H1 (cell line): ENCODE data around the gene KRTAP10-2. TPM values are rescaled to one million over a fixed set of nuclear protein-coding genes. Genes with fewer than 3 reads are reported as not detected.

Experiments used
- CTCF ChIA-PET: fragments of 300-600 bp; sonication (Branson Sonifier 250); formaldehyde crosslinking; loops from one replicate; lab custom pipeline; 2021; ENCODE audit not compliant: partially characterized antibody; lab: Charles Lee
- POLR2A ChIA-PET: fragments of 300-600 bp; sonication (Branson Sonifier 250); formaldehyde crosslinking; loops from one replicate; lab custom pipeline; 2021; ENCODE audit warnings: inconsistent platforms; ENCODE audit not compliant: partially characterized antibody; lab: Charles Lee
- DNase-seq, 2 experiments: peaks; one replicate each; pipeline versions ENCODE4 v3.0.0 to v3.0.0-alpha.2; 2010 to 2022; ENCODE audit warnings: low spot score in 2 of 2, low read depth in 1 of 2, mixed read lengths in 1 of 2
- FAIRE-seq: peaks from 2 replicates; lab custom pipeline; 2011; peaks lifted over from hg19 to GRCh38; lab: Jason Lieb, UNC
- H2AFZ ChIP-seq: 2 replicates; pipeline ENCODE4 v1.8.1; 2012; ENCODE audit warnings: low read length, inconsistent platforms
- H2AK5ac ChIP-seq: 2 replicates; pipeline ENCODE4 v1.6.1; 2013; ENCODE audit warnings: low read depth, low read length
- H2BK120ac ChIP-seq: replicated peaks from 2 replicates; pipeline ENCODE3; 2013; ENCODE audit warnings: low read depth, low read length, inconsistent platforms
- H2BK12ac ChIP-seq: 2 replicates; pipeline ENCODE4 v1.6.1; 2013; ENCODE audit warnings: low read depth, low read length
- H2BK15ac ChIP-seq: 2 replicates; pipeline ENCODE4 v1.6.1; 2013; ENCODE audit warnings: low read length
- H2BK20ac ChIP-seq: 2 replicates; pipeline ENCODE4 v1.6.1; 2013; ENCODE audit warnings: low read length
- H2BK5ac ChIP-seq: 2 replicates; pipeline ENCODE4 v1.6.1; 2013; ENCODE audit warnings: low read depth, low read length
- H3K14ac ChIP-seq: 2 replicates; pipeline ENCODE4 v1.6.1; 2013; ENCODE audit warnings: inconsistent platforms; ENCODE audit not compliant: insufficient read length
- H3K18ac ChIP-seq: 2 replicates; pipeline ENCODE4 v1.6.1; 2013; ENCODE audit warnings: low read length; ENCODE audit errors: extremely low read depth
- H3K23ac ChIP-seq: 2 replicates; pipeline ENCODE4 v1.6.1; 2013; ENCODE audit warnings: inconsistent platforms; ENCODE audit not compliant: insufficient read length
- H3K23me2 ChIP-seq: 2 replicates; pipeline ENCODE4 v1.6.1; 2013; ENCODE audit warnings: low read depth, low read length
- H3K27ac ChIP-seq: 2 replicates; pipeline ENCODE4 v1.6.1; 2011; ENCODE audit warnings: low read depth, low read length, inconsistent platforms
- H3K27me3 ChIP-seq, 4 experiments: replicated peaks in 1 of 4; 1 replicate in 1 of 4; 2 replicates in 3 of 4; pipeline versions ENCODE4 v1.6.1 to v1.8.1; 2011 to 2013; ENCODE audit warnings: low read length in 3 of 4, mild to moderate bottlenecking in 3 of 4, inconsistent platforms in 2 of 4, mixed read lengths in 2 of 4, moderate library complexity in 1 of 4; ENCODE audit not compliant: control insufficient read depth in 3 of 4, insufficient read depth in 3 of 4; ENCODE audit errors: extremely low read depth in 1 of 4
- H3K36me3 ChIP-seq, 4 experiments: 2 replicates each; pipeline versions ENCODE4 v1.6.1 to v1.8.1; 2011 to 2013; ENCODE audit warnings: mild to moderate bottlenecking in 4 of 4, low read length in 3 of 4, moderate library complexity in 2 of 4, control low read depth in 1 of 4, inconsistent platforms in 1 of 4; ENCODE audit not compliant: insufficient read depth in 4 of 4, control insufficient read depth in 2 of 4
- H3K4ac ChIP-seq: replicated peaks from 2 replicates; pipeline ENCODE3; 2013; ENCODE audit warnings: low read length, low read depth, mixed read lengths, inconsistent platforms; ENCODE audit not compliant: insufficient read length
- H3K4me1 ChIP-seq, 4 experiments: replicated peaks in 1 of 4; 1 replicate in 1 of 4; 2 replicates in 3 of 4; pipeline versions ENCODE4 v1.6.1 to v1.8.1; 2011 to 2013; ENCODE audit warnings: low read length in 3 of 4, inconsistent platforms in 2 of 4, mixed read lengths in 1 of 4; ENCODE audit not compliant: insufficient read depth in 4 of 4, control insufficient read depth in 3 of 4
- H3K4me2 ChIP-seq, 2 experiments: 2 replicates each; pipeline versions ENCODE4 v1.6.1 to v1.8.1; 2011 to 2013; ENCODE audit warnings: low read depth in 2 of 2, low read length in 2 of 2, control low read depth in 1 of 2, inconsistent platforms in 1 of 2, mild to moderate bottlenecking in 1 of 2; ENCODE audit not compliant: insufficient read depth in 1 of 2
- H3K4me3 ChIP-seq, 4 experiments: fragments of 200-600, 300-600 bp in 1 of 4; sonication (generic), shearing (Covaris generic), sonication (Bioruptor Twin) in 1 of 4; 2 replicates each; pipeline versions ENCODE4 v1.5.1 to v1.8.1; 2011 to 2016; ENCODE audit warnings: low read length in 4 of 4, low read depth in 3 of 4, control low read depth in 2 of 4, inconsistent platforms in 2 of 4, mild to moderate bottlenecking in 2 of 4, mixed read lengths in 1 of 4, moderate library complexity in 1 of 4; ENCODE audit not compliant: insufficient read depth in 2 of 4; ENCODE audit errors: extremely low read depth in 1 of 4
- H3K56ac ChIP-seq: replicated peaks from 2 replicates; pipeline ENCODE3; 2013; ENCODE audit warnings: low read depth, mild to moderate bottlenecking, mixed read lengths, low read length, inconsistent platforms; ENCODE audit not compliant: insufficient read length
- H3K79me1 ChIP-seq: 2 replicates; pipeline ENCODE4 v1.6.1; 2013; ENCODE audit warnings: low read depth, low read length, control low read depth
- H3K79me2 ChIP-seq, 2 experiments: 2 replicates each; pipeline versions ENCODE4 v1.6.1 to v1.8.1; 2012 to 2013; ENCODE audit warnings: low read length in 2 of 2, mild to moderate bottlenecking in 2 of 2, inconsistent platforms in 1 of 2; ENCODE audit not compliant: insufficient read depth in 2 of 2, control insufficient read depth in 1 of 2
- H3K9ac ChIP-seq, 4 experiments: replicated peaks in 1 of 4; 1 replicate in 1 of 4; 2 replicates in 3 of 4; pipeline versions ENCODE4 v1.6.1 to v1.8.1; 2011 to 2013; ENCODE audit warnings: low read depth in 3 of 4, low read length in 3 of 4, control low read depth in 2 of 4, mild to moderate bottlenecking in 2 of 4, moderate library complexity in 2 of 4, inconsistent platforms in 1 of 4; ENCODE audit errors: extremely low read depth in 1 of 4
- H3K9me3 ChIP-seq, 2 experiments: 2 replicates each; pipeline versions ENCODE4 v1.6.1 to v1.8.1; 2012 to 2013; ENCODE audit warnings: mild to moderate bottlenecking in 2 of 2, moderate library complexity in 2 of 2, control low read depth in 1 of 2, inconsistent platforms in 1 of 2, low read depth in 1 of 2, low read length in 1 of 2, mixed read lengths in 1 of 2; ENCODE audit not compliant: insufficient read depth in 2 of 2
- H4K20me1 ChIP-seq, 2 experiments: replicated peaks in 1 of 2; 2 replicates each; pipeline versions ENCODE3 to v1.8.1; 2011 to 2013; ENCODE audit warnings: inconsistent platforms in 2 of 2, low read length in 2 of 2, mild to moderate bottlenecking in 1 of 2; ENCODE audit not compliant: insufficient read depth in 2 of 2, control insufficient read depth in 1 of 2
- H4K5ac ChIP-seq: 2 replicates; pipeline ENCODE4 v1.6.1; 2013; ENCODE audit warnings: low read length, low read depth, mixed read lengths, inconsistent platforms; ENCODE audit not compliant: insufficient read length
- H4K8ac ChIP-seq: 2 replicates; pipeline ENCODE4 v1.8.0; 2013; ENCODE audit warnings: mild to moderate bottlenecking, moderate library complexity, low read length, inconsistent platforms; ENCODE audit not compliant: insufficient read depth; ENCODE audit errors: extremely low read depth
- H4K91ac ChIP-seq: replicated peaks from 2 replicates; pipeline ENCODE3; 2013; ENCODE audit warnings: low read length, mixed read lengths, inconsistent platforms; ENCODE audit not compliant: insufficient read length
- GTF2F1 ChIP-seq: IDR thresholded peaks from 2 replicates; pipeline ENCODE4 v1.6.1; 2012; ENCODE audit warnings: low read depth, low read length, improper control_type of control experiment, borderline replicate concordance
- MAFK ChIP-seq: IDR thresholded peaks from 2 replicates; pipeline ENCODE4 v1.6.1; 2012; ENCODE audit warnings: low read depth, mild to moderate bottlenecking, improper control_type of control experiment, low read length
- NRF1 ChIP-seq: IDR thresholded peaks from 2 replicates; pipeline ENCODE4 v1.6.1; 2011; ENCODE audit warnings: mild to moderate bottlenecking, low read depth, low read length, improper control_type of control experiment
- POLR2AphosphoS5 ChIP-seq: IDR thresholded peaks from 2 replicates; pipeline ENCODE4 v1.6.1; 2011; ENCODE audit warnings: low read depth, low read length
- RAD21 ChIP-seq, 2 experiments: IDR thresholded peaks in 1 of 2; conservative IDR thresholded peaks in 1 of 2; 2 replicates each; pipeline ENCODE4 v1.6.1; 2011; ENCODE audit warnings: low read depth in 2 of 2, low read length in 2 of 2, improper control_type of control experiment in 1 of 2, inconsistent platforms in 1 of 2, mild to moderate bottlenecking in 1 of 2, moderate library complexity in 1 of 2
- RBBP5 ChIP-seq: IDR thresholded peaks from 2 replicates; pipeline ENCODE4 v1.7.1; 2012; ENCODE audit warnings: low read depth, mild to moderate bottlenecking, inconsistent platforms, low read length, moderate library complexity, borderline replicate concordance
- RNF2 ChIP-seq: fragments of 200-900, 300-1000 bp; sonication (generic); IDR thresholded peaks from 2 replicates; pipeline ENCODE4 v1.7.1; 2016; ENCODE audit warnings: borderline replicate concordance, low read depth, mild to moderate bottlenecking, antibody characterized with exemption, low read length; ENCODE audit not compliant: poor library complexity, severe bottlenecking; ENCODE audit errors: missing control alignments
- SP4 ChIP-seq: IDR thresholded peaks from 2 replicates; pipeline ENCODE4 v1.6.1; 2012; ENCODE audit warnings: low read length, inconsistent platforms
- YY1 ChIP-seq: IDR thresholded peaks from 2 replicates; pipeline ENCODE4 v1.6.1; 2011; ENCODE audit warnings: low read depth, mild to moderate bottlenecking, low read length
- WGBS, 2 experiments: shearing (Covaris generic) in 1 of 2; methylation state at CpG; one replicate each; pipeline versions ENCODE4 v1.1.6 to v1.1.7; 2013 to 2015; ENCODE audit warnings: low lambda C conversion rate in 2 of 2, mixed read lengths in 2 of 2, inconsistent platforms in 1 of 2, low coverage in 1 of 2, missing lambda C conversion rate in 1 of 2; ENCODE audit not compliant: insufficient replicate concordance in 2 of 2, insufficient coverage in 1 of 2, insufficient read length in 1 of 2; ENCODE audit errors: extremely low coverage in 1 of 2, missing lambda C conversion rate in 1 of 2; 5-methylcytosine and 5-hydroxymethylcytosine counted together
- polyA plus RNA-seq, 7 experiments: library from polyadenylated mRNA; depleted of rRNA in 3 of 7; stranded (reverse) in 5 of 7; unstranded in 2 of 7; fragments of >200 nt in 5 of 7; fragments of 200-250 nt in 2 of 7; gene quantifications; 1 replicate in 5 of 7; 2 replicates in 1 of 7; 4 replicates in 1 of 7; pipeline versions ENCODE4 v1.2.1 to v1.2.3, GENCODE V29; 2011 to 2013; ENCODE audit warnings: missing spikeins in 2 of 7, mixed read lengths in 2 of 7
- total RNA-seq: library from RNA; stranded (reverse); fragmentation: NEBNext Ultra II Directional; extraction: Animal tissue kit (Norgen Biotek cat#: 25700); gene quantifications from 2 replicates; pipeline ENCODE4 v1.2.1, GENCODE V29; 2021
- TF ChIP-seq, protein P1 (sequence below): IDR thresholded peaks from 2 replicates; pipeline ENCODE4 v1.6.1; 2012; ENCODE audit warnings: inconsistent platforms

The KRTAP10-2 gene
- total and polyA plus RNA-seq, 2 of the 8 experiments (the other 6 are each of a cell fraction or from before 2014, with no cell fraction given) = 0.11 TPM; not detected in 1

DNA sequence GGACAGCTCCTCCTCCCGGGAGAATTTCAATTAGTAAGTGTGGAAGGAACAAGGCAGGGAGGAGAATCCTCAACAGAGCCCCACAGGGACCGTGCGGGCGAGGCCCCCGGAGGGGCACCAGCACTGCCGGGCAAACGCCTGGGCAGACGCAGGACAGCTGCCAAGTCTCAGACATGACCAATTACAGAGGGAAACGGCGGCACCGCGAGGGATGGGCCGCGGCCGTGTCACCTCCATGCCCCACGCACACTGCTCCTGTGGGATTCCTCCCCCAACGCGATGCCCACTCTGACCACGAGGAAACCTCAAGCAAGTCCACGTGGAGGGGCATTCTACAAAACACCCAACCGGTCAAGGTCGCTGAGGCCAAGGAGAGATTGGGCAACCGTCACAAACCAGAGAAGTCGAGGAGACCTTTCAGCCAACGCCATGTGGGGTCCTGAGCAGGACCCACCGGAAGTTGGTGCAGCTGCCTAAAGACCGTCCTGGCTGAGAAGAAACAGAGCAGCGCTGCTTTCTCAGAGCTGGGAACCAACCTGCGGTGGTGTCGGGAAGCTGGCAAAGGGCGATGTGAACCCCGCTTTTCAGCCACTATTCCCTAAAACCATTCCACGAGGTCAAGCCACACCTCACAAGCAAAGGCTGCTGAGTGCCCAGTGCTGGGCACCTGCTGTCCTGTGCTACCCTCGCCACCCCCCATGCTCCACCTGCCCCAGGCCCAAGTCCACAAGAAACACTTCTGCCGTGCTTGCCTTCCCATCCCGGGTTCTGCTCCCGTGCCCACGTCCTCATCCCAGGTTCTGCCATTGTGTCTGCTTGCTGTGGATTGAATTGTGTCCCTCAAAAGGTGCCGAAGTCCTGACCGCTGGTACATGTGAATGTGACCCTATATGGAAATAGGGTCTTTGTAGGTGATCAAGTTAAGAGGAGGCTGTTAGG, 20.8 kb upstream of the KRTAP10-2 start:
- DNase-seq (no peak), FAIRE-seq (no peak)
- POLR2A ChIA-PET = interaction anchor here (0.9 to 1.1 kb wide), 2 partner anchors 11 to 22 kb away, joined by 3 to 4 read pairs; no protein-coding TSS in a partner anchor

More for the DNA sequence above, 20.8 kb upstream of the KRTAP10-2 start:
- Histone ChIP-seq H2BK20ac (no peak overlapping the region), H4K8ac (no peak overlapping the region; the same call in 1 of the 2 replicates), H3K9me3 (peaks cover 7 to 13% of the 10 kb centered on the region in 2 experiments; a peak in 3 of 4 replicates), H3K79me1 (no peaks in the 10 kb centered on the region), H3K18ac (no peak overlapping the region), H3K36me3 (no peaks in the 10 kb centered on the region), H4K5ac (no peak overlapping the region), H2BK15ac (no peak overlapping the region), H3K9ac (no peak overlapping the region), H2AK5ac (no peak overlapping the region), H3K4me3 (no peak overlapping the region), H3K14ac (no peak overlapping the region), H3K56ac (no peak overlapping the region), H3K27me3 (no peaks in the 10 kb centered on the region; a peak in 1 of 7 replicates), H4K91ac (no peak overlapping the region), H3K23me2 (no peaks in the 10 kb centered on the region; the same call in 1 of the 2 replicates), H2BK12ac (no peak overlapping the region), H3K4ac (no peak overlapping the region), H4K20me1 (no peaks in the 10 kb centered on the region), H3K27ac (no peak overlapping the region), H2AFZ (no peak overlapping the region), H3K23ac (no peak overlapping the region), H3K4me1 (peaks cover 0 to 11% (median 0%) of the 10 kb centered on the region in 4 experiments; a peak in 1 of 7 replicates), H2BK120ac (no peak overlapping the region), H3K4me2 (no peak overlapping the region), H2BK5ac (no peak overlapping the region), H3K79me2 (no peaks in the 10 kb centered on the region)
- no peak for TF ChIP-seq MAFK
- TF ChIP-seq RBBP5 = no peak
- TF ChIP-seq RAD21 (IDR thresholded peaks at IDR 0.05 in 1 of 2, conservative IDR thresholded peaks at IDR 0.05 in 1 of 2; ENCODE audit: low read depth in 2 of 2, low read length in 2 of 2) = no peak
- TF ChIP-seq, protein P1, sequence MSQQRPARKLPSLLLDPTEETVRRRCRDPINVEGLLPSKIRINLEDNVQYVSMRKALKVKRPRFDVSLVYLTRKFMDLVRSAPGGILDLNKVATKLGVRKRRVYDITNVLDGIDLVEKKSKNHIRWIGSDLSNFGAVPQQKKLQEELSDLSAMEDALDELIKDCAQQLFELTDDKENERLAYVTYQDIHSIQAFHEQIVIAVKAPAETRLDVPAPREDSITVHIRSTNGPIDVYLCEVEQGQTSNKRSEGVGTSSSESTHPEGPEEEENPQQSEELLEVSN = no peak
- no peak for TF ChIP-seq POLR2AphosphoS5
- TF ChIP-seq RNF2 = no peak
- no peak for TF ChIP-seq NRF1
- no peak for TF ChIP-seq YY1
- no peak for TF ChIP-seq GTF2F1
- no peak for TF ChIP-seq SP4
- 90% methylated on average over 37 of the region's 40 CpGs; no CpG with 5 or more reads in 1 of the 2 experiments for WGBS, 2 experiments
- CTCF ChIA-PET = interaction anchor here (0.9 to 1.7 kb wide), 4 partner anchors 19 to 222 kb away, joined by 3 to 4 read pairs (median 3); no protein-coding TSS in a partner anchor
